Right lobe of liver (tissue), 6 donors: ENCODE results near the gene TNRC18. TPM values are rescaled to one million over a fixed set of nuclear protein-coding genes. Genes with fewer than 3 reads are reported as not detected.
A peak's percentile ranks its signal among the peaks of the same experiment; 100 is the strongest.

Experiments used
- ATAC-seq, 4 donors: fragments of 200-7000 bp; cut with Tn5 transposase; one replicate each; pipeline ENCODE4 v1.9.1; 2020; ENCODE audit warnings: mild to moderate bottlenecking in 4 of 4, moderate library complexity in 4 of 4
- DNase-seq, 3 donors: peaks; one replicate each; pipeline ENCODE4 v3.0.0-alpha.2; 2020
- H3K27ac ChIP-seq, 3 donors: fragments of 200-600 bp; one replicate each; pipeline ENCODE4 v1.8.0; 2022
- H3K27me3 ChIP-seq, 2 donors: fragments of 200-600 bp; one replicate each; pipeline ENCODE4 v1.8.0; 2022
- H3K36me3 ChIP-seq, 4 donors: fragments of 200-600 bp; sonication (generic) in 1 of 4; one replicate each; pipeline versions ENCODE4 v1.5.1 to v1.8.0; 2017 to 2022; ENCODE audit warnings: control low read depth in 1 of 4
- H3K4me1 ChIP-seq, 4 donors: fragments of 200-600 bp; sonication (generic) in 1 of 4; one replicate each; pipeline versions ENCODE4 v1.5.1 to v1.8.0; 2017 to 2022; ENCODE audit warnings: control low read depth in 1 of 4
- H3K4me3 ChIP-seq, 3 donors: fragments of 200-600 bp; one replicate each; pipeline ENCODE4 v1.8.0; 2022
- H3K9me3 ChIP-seq, 4 donors: fragments of 200-600 bp; sonication (generic) in 1 of 4; one replicate each; pipeline versions ENCODE4 v1.5.1 to v1.8.0; 2017 to 2022; ENCODE audit warnings: control low read depth in 1 of 4
- CTCF ChIP-seq, 4 donors: fragments of 200-600 bp in 3 of 4; fragments of 450-650 bp in 1 of 4; IDR thresholded peaks; one replicate each; pipeline versions ENCODE4 v1.5.1 to v1.8.0; 2016 to 2022; ENCODE audit warnings: antibody characterized with exemption in 4 of 4, mild to moderate bottlenecking in 2 of 4
- POLR2A ChIP-seq: fragments of 450-650 bp; IDR thresholded peaks from one replicate; pipeline ENCODE4 v1.6.1; 2017; ENCODE audit warnings: antibody characterized with exemption, mild to moderate bottlenecking
- WGBS: methylation state at CpG from one replicate; pipeline ENCODE4 v1.1.6; 2018; ENCODE audit warnings: low coverage, low lambda C conversion rate; ENCODE audit not compliant: insufficient coverage; ENCODE audit errors: missing lambda C conversion rate; 5-methylcytosine and 5-hydroxymethylcytosine counted together
- intact Hi-C, 2 donors: fragments of 100-400 bp; cut with DNase I; formaldehyde crosslinking; loops; one replicate each; pipeline versions ENCODE4 v1.11.2 to v1.14.1; 2022
- total RNA-seq, 6 experiments: library from RNA; depleted of rRNA in 2 of 6; stranded (reverse); fragments of >200 nt in 2 of 6; fragmentation: NEBNext Ultra II Directional in 3 of 6; extraction: Animal tissue kit (Norgen Biotek cat#: 25700) in 3 of 6; gene quantifications; one replicate each; pipeline versions ENCODE4 v1.1.0 to v1.2.4, GENCODE V29; 2016 to 2023
- donor health status: DM: no; HTN: yes; CAD: no.
- donor health status: DM: no; HTN: no; CAD: no.
- donor health status: DM: no; HTN: no; CAD: no.
- donor health status: DM: no; HTN: yes; CAD: no.
- donor health status: DM: no; HTN: yes; CAD: no.

The TNRC18 gene
- total RNA-seq, 6 experiments from 2014 or later: 27.0 to 36.9 (median 30.5) TPM

GRCh38 chr7:5382281-5382892 lies 41.2 kb downstream of the TNRC18 start:
- peaks cover 0 to 8% (median 0%) of the 10 kb centered on the region in 4 donors for H3K4me1 ChIP-seq
- DNase-seq (no peak), ATAC-seq (peak in 1 of 4 donors; percentile 5)
- intact Hi-C loops: no loop called here
- no peak overlapping the region for H3K27ac ChIP-seq
- 20% methylated on average over 1 of the region's 20 CpGs for WGBS
- H3K4me3 ChIP-seq: no peak overlapping the region
- H3K36me3 ChIP-seq: peaks cover 0 to 23% (median 6%) of the 10 kb centered on the region in 4 donors
- no peaks in the 10 kb centered on the region for H3K27me3 ChIP-seq
- TF ChIP-seq CTCF (IDR thresholded peaks at IDR 0.05): no peak
- no peaks in the 10 kb centered on the region for H3K9me3 ChIP-seq

- no peaks in the 10 kb centered on the region for H3K27me3 ChIP-seq
- intact Hi-C loops: no loop called here
- DNase-seq: no peak
- TF ChIP-seq POLR2A (no peak), CTCF (IDR thresholded peaks at IDR 0.05) (no peak)
- H3K36me3 ChIP-seq: peaks cover 0 to 24% (median 6%) of the 10 kb centered on the region in 4 donors
- WGBS: 73% methylated on average over 10 of the region's 11 CpGs
- no peak overlapping the region for H3K4me3 ChIP-seq
- no peak for ATAC-seq
- H3K27ac ChIP-seq: no peak overlapping the region
- H3K4me1 ChIP-seq: peaks cover 0 to 8% (median 0%) of the 10 kb centered on the region in 4 donors
- H3K9me3 ChIP-seq: no peaks in the 10 kb centered on the region
These were observed 42.4 kb downstream of the TNRC18 start for GRCh38 chr7:5381071-5381772.

- ATAC-seq: no peak
- DNase-seq: no peak
- peaks cover 0 to 29% (median 9%) of the 10 kb centered on the region in 4 donors for H3K36me3 ChIP-seq
- intact Hi-C loops: no loop called here
- no peak overlapping the region for H3K27ac ChIP-seq
- H3K4me1 ChIP-seq: peaks cover 0 to 8% (median 0%) of the 10 kb centered on the region in 4 donors
- no peak overlapping the region for H3K4me3 ChIP-seq
- TF ChIP-seq POLR2A (no peak), CTCF (IDR thresholded peaks at IDR 0.05) (no peak)
- WGBS: no CpG with 5 or more reads among the region's 20 CpGs
- no peaks in the 10 kb centered on the region for H3K27me3 ChIP-seq
- H3K9me3 ChIP-seq: no peaks in the 10 kb centered on the region
These were observed 43.1 kb downstream of the TNRC18 start for GRCh38 chr7:5380350-5381070.

GRCh38 chr7:5379546-5379945 lies 44.1 kb downstream of the TNRC18 start:
- TF ChIP-seq POLR2A (no peak), CTCF (IDR thresholded peaks at IDR 0.05) (no peak)
- 93% methylated on average over 7 of the region's 17 CpGs for WGBS
- Histone ChIP-seq H3K4me1 (peaks cover 0 to 8% (median 0%) of the 10 kb centered on the region in 4 donors), H3K9me3 (no peaks in the 10 kb centered on the region), H3K4me3 (no peak overlapping the region), H3K27me3 (no peaks in the 10 kb centered on the region), H3K27ac (no peak overlapping the region), H3K36me3 (peaks cover 0 to 32% (median 14%) of the 10 kb centered on the region in 4 donors)
- intact Hi-C loops: no loop called here
- DNase-seq: no peak
- ATAC-seq: no peak
